Measurements from ENCODE around the gene POLD4.

- no peak for TF ChIP-seq POLR2A (IDR thresholded peaks at IDR 0.05)
- TF ChIP-seq CTCF (IDR thresholded peaks at IDR 0.05) = no peak
Observed at GRCh38 chr11:67316882-67317204, 36.5 kb downstream of the POLD4 start.
